Chondrocyte (in vitro differentiated cells): ENCODE results near the gene DIO3. TPM values are rescaled to one million over a fixed set of nuclear protein-coding genes. Genes with fewer than 3 reads are reported as not detected.

Source experiments
- DNase-seq: peaks from one replicate; pipeline ENCODE4 v3.0.0; 2021; ENCODE audit warnings: mixed read lengths, low spot score
- H3K27ac Mint-ChIP-seq: one replicate; pipeline ENCODE4 v1.8.0; 2021; ENCODE audit warnings: mild to moderate bottlenecking, moderate library complexity, mixed read lengths; ENCODE audit not compliant: unreplicated experiment
- H3K27me3 Mint-ChIP-seq: 2 replicates; pipeline ENCODE4 v1.8.0; 2021; ENCODE audit warnings: low read depth, mixed read lengths
- H3K36me3 Mint-ChIP-seq: 2 replicates; pipeline ENCODE4 v1.8.0; 2021; ENCODE audit warnings: low read depth, mixed read lengths
- H3K4me1 Mint-ChIP-seq: 2 replicates; pipeline ENCODE4 v1.8.0; 2021; ENCODE audit warnings: low read depth, mild to moderate bottlenecking, mixed read lengths
- H3K4me3 Mint-ChIP-seq: one replicate; pipeline ENCODE4 v1.8.0; 2021; ENCODE audit warnings: mild to moderate bottlenecking, moderate library complexity, mixed read lengths; ENCODE audit not compliant: unreplicated experiment
- H3K9me3 Mint-ChIP-seq: 2 replicates; pipeline ENCODE4 v1.8.0; 2021; ENCODE audit warnings: low read depth, mixed read lengths
- total RNA-seq: library from RNA; stranded (reverse); gene quantifications from 3 replicates; pipeline ENCODE4 v1.2.1, GENCODE V29; 2021
- TF ChIP-seq, protein P1 (sequence below): fragments of 200-600 bp; sonication (generic); IDR thresholded peaks from 2 replicates; pipeline ENCODE4 v1.5.0; 2021; ENCODE audit warnings: antibody characterized with exemption, mild to moderate bottlenecking, moderate library complexity

Gene DIO3
- total RNA-seq, 1 donor from 2014 or later = not detected

DNA sequence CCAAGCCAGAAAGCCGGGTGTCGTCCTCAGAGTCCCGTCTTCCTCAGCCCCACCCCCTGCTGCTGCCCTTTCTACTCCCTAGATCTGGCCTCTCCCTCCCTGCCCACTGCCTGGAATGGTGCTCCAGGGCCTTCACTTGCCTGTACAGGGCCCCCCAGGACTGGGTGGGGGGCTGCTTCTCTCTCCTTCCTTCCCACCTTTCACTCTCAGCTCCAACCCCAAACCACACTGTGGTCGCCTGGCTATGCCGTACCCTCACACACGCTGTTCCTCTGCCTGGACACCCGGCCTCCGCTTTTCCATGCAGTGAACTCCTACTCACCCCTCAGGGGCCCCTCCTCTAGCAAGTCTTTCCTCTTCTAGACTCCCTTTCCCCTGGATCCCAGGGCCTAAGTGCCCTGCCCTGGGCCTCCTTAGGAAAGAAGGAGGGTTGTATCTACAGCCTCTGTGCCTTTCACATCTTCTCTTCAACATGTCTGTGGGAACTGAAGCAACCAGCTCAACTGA lies 25.5 kb upstream of the DIO3 start:
- Mint-ChIP-seq H3K4me1 (no peaks in the 10 kb centered on the region), H3K4me3 (no peak overlapping the region), H3K27me3 (peaks cover 42% of the 10 kb centered on the region), H3K9me3 (peaks cover 4% of the 10 kb centered on the region), H3K36me3 (no peaks in the 10 kb centered on the region), H3K27ac (no peak overlapping the region)
- TF ChIP-seq, protein P1, sequence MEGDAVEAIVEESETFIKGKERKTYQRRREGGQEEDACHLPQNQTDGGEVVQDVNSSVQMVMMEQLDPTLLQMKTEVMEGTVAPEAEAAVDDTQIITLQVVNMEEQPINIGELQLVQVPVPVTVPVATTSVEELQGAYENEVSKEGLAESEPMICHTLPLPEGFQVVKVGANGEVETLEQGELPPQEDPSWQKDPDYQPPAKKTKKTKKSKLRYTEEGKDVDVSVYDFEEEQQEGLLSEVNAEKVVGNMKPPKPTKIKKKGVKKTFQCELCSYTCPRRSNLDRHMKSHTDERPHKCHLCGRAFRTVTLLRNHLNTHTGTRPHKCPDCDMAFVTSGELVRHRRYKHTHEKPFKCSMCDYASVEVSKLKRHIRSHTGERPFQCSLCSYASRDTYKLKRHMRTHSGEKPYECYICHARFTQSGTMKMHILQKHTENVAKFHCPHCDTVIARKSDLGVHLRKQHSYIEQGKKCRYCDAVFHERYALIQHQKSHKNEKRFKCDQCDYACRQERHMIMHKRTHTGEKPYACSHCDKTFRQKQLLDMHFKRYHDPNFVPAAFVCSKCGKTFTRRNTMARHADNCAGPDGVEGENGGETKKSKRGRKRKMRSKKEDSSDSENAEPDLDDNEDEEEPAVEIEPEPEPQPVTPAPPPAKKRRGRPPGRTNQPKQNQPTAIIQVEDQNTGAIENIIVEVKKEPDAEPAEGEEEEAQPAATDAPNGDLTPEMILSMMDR = no peak
- no peak for DNase-seq

GRCh38 chr14:101537286-101537685 lies 24.0 kb upstream of the DIO3 start:
- Mint-ChIP-seq H3K27me3 (peaks cover 33% of the 10 kb centered on the region), H3K4me1 (no peaks in the 10 kb centered on the region), H3K36me3 (no peaks in the 10 kb centered on the region), H3K4me3 (no peak overlapping the region), H3K27ac (no peak overlapping the region), H3K9me3 (peaks cover 2% of the 10 kb centered on the region)
- DNase-seq = no peak
- TF ChIP-seq, protein P1 = no peak

DNA sequence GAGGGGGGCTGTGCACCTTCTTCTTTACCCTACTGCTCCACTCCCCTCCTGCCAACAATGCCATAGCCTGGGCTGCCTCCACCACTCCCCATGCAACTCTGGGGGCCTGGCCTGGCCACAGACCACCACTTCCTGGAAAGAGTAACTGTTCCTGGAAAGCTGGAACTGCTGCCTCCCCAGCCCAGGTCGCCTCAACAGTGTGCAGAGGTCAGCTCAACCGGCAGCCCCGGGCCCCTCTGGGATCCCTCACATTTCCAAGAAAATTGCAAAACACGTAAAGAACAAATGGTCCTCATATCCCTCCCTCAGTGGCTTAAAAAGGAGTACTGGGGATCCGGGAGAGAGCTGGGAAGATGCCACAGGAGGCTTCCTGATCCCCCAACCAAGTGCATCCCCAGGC lies 22.4 kb upstream of the DIO3 start:
- TF ChIP-seq, protein P1 = no peak
- Mint-ChIP-seq H3K27ac (no peak overlapping the region), H3K36me3 (no peaks in the 10 kb centered on the region), H3K4me1 (no peaks in the 10 kb centered on the region), H3K4me3 (no peak overlapping the region), H3K27me3 (peaks cover 30% of the 10 kb centered on the region), H3K9me3 (peaks cover 3% of the 10 kb centered on the region)
- no peak for DNase-seq

DNA sequence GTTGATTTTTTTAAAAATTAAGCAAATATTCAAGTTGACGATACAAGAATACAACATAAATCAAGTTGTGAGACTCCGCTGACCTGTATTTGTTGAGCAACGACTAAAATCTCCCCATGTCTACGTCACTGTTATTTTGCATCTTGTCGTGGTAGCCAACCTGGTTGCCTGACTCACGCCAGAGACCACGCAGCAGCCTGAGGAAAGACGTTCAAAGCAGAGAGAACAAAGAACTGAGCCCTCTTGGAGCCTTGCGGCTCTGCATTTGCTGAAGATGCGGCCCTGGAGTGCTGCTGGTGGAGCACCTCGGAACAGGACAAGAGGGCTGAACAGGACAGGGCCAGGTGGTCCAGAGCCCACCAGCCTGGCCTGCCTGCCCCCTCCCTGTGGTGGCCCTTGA lies 21.4 kb upstream of the DIO3 start:
- Mint-ChIP-seq H3K4me1 (no peaks in the 10 kb centered on the region), H3K9me3 (peaks cover 13% of the 10 kb centered on the region), H3K27me3 (peaks cover 31% of the 10 kb centered on the region), H3K27ac (no peak overlapping the region), H3K36me3 (no peaks in the 10 kb centered on the region), H3K4me3 (no peak overlapping the region)
- TF ChIP-seq, protein P1 = no peak
- no peak for DNase-seq

DNA sequence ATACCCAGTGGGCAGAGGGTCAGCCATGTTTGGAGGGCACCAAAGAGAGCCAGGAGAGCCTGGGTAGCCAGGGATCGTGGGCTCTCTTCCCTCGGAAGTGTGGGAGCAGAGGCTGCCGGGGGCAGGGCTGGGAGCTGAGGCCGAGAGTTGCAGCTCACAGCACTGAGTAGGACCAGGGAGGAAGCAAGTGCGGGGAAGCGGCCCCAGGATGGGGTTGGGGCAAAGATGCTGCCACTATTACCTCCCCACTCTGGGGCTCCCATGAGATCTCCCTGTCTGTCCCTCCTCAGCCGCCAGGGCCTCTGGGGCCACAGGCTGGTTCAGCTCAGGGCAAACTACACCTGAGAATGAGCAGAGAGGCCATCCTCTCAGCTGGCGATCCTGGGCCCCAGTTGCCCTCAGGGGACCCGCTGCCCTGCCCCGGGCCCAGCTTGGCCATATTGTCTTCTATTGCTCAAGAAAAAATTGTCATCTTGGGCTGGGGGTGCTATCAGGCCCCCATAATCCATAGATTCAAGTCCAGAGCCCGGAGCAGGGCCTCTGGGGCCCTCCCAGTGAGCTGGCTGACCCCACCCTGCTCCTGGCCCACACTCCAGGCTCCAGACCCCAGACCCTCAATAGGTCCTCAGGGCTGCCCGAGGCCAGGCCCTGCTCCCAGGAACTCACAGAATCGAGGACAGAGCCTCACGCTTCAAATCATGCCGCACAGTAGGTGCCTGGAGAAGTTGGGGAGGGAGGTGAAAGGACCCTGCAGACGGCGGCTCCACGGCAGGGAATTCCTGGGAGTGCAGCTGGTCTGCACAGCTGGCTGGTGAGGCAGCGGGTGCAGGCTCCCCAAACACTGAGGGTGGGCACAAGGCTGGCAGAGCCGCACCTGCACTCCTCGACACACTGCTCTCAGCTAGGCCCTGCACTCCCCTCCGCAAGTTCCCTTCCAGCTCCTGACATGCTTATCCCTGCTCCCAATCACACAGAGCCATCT lies 20.5 kb upstream of the DIO3 start:
- H3K27ac Mint-ChIP-seq = no peak overlapping the region
- no peak for DNase-seq
- no peaks in the 10 kb centered on the region for H3K36me3 Mint-ChIP-seq
- H3K9me3 Mint-ChIP-seq = peaks cover 13% of the 10 kb centered on the region
- H3K27me3 Mint-ChIP-seq = peaks cover 32% of the 10 kb centered on the region
- TF ChIP-seq, protein P1 = no peak
- H3K4me3 Mint-ChIP-seq = no peak overlapping the region
- H3K4me1 Mint-ChIP-seq = no peaks in the 10 kb centered on the region
